GM21447 (cell line): Measurements from ENCODE around the gene HAL.
"Not testable (repeated sequence)": the region's sequence is repeated elsewhere in the genome, so short reads cannot be mapped to it uniquely, and the experiment has no call there.

Source experiments
- ATAC-seq: cut with Tn5 transposase; IDR thresholded peaks from one replicate; pipeline ENCODE4 v1.9.1; 2021; ENCODE audit not compliant: unreplicated experiment

HAL gene

DNA sequence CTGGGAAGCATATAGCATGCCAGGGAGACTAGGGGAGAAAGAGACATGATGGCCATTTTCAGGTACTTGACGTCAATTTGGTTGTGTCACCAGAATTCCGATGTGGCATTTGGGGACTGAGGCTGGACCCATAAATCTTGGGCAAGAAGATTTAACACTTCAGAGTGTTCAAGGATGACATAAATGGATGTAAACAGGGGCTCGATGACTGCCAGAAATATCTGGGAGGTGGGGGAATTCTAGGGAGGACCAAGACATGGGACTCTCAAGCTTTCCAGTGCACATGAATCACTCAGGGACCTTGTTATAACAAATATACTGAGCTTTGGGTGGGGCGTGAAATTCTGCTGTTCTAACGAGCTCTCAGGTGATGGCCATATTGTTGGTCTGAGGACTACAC, 17.8 kb downstream of the HAL start:
- no peak for ATAC-seq

DNA sequence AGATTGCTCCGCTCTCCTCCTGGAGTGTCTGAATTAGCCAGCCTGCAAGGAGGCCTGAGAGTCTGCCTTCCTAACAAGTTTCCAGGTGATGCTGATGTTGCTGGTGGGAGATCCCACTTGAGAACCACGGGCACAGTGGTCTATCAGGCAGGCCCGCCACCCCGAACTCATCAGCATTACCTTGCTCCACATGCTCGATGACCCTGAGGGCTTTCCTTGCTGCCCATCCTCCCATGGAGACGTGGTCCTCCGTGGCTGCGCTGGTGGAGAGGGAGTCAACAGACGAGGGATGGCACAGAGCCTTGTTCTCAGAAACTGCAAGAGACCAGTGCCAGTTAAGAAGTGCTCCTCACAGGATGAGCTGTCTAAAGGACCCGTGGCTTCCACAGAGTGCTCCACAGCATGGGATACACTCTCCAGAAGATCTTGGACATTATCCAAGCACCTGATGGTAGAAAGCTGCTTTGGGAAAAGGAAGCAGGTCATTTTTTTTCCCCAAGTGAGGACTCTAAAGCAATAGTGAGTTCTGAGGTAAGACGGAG, 18.3 kb downstream of the HAL start:
- no peak for ATAC-seq

DNA sequence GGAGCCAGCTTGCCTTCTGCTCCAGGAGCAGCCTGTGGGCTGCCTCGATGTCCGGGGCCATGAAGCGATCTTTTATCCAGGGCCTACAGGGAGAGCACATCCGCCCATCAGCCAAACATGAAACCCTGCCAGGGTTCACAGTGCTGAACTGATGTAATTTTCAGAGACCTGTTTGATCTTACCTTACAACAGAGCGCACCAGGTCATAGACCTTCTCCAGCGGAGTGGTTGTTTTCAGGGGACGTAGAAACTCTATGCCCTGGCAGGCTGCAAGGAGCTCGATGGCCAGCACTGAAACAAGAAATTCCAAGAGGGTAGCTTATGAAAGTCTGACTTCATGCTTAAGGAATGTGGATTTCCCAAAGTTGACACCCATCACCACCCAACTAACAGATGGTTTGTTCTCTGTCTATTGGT, 19.7 kb downstream of the HAL start:
- ATAC-seq: no peak

DNA sequence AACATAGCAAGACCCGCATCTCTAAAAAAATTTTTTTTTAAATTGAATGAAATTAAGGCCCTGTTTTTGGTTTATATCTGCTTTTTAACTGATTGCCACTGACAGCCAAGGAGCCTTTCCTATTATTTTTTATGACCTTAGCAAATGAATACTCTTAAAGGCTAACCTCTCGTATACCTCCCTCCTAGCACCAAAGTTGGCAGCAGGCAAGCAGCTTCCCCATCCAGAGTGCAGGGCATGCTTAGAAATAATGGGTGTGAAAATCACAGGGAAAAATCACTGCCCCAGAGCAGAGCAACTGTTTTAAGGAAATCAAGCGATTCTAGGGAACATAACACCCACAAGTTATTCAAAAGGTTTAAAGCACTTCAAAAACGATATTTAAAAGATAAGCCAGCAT, 20.7 kb downstream of the HAL start:
- ATAC-seq: no peak

DNA sequence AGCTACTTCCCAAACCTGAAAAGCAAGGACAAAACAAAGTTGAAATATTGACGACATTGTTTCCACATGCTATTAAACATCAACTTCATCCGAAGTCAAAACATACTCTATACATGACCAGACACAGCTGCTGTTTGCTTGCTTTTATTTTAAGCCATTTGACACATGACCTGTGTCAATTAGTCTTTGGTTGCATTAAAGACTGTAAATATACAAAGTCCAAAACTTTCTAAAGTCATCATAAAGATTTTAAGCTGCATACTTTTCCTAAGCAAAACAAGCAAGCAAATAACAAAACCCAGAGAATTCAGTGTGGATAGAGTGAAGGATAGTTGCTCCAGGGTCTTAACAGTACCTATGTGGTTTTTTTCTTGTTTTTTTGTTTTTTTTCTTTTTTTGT, 21.8 kb downstream of the HAL start:
- ATAC-seq: no peak

DNA sequence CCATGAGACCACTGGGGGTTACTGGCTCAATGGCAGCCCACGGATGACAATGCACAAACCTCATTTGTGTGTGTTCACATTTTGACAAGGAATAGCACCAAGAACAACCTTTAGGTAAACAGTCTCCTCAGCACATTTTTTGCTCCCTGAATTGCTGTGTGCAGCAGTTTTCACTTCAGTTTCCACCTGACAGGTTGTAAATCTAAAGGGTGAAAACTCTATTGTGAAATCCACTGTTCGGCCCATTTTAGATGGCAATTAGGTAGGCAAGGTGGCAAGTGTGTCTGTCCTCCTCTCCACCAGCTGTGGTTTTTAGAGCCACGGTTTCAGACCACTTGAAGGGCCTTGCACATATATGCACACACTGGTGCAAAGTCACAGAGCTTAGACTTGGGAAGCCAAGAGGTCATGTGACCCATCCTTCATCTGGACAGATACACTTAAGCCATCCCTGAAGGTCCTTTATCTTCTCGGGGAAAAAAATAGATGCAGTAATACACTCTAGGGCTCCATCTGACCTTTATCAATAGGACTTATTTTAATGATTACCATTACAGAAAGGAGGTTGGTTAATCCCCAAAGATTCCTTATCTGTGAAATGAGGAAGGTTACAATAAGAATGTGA, 23.2 kb downstream of the HAL start:
- ATAC-seq: no peak

DNA sequence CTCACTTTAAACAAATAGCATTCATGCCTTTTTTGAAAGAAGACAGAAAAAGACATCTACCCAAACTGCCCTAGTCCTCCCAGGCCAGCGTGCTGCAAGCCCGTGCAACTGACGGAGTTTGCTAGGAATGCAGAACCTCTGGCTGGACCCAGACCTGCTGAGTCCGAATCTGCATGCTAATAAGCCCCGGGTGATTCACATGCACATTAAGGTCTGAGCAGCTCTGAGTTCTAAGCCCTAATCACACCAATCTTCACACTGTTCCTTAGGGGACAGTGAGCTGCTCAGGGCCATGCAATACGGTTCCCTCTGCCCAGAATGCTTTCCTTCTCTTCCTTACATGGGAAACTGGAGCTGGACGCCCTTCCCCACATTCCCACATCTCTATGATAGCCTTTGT, 25.2 kb downstream of the HAL start:
- ATAC-seq: no peak

DNA sequence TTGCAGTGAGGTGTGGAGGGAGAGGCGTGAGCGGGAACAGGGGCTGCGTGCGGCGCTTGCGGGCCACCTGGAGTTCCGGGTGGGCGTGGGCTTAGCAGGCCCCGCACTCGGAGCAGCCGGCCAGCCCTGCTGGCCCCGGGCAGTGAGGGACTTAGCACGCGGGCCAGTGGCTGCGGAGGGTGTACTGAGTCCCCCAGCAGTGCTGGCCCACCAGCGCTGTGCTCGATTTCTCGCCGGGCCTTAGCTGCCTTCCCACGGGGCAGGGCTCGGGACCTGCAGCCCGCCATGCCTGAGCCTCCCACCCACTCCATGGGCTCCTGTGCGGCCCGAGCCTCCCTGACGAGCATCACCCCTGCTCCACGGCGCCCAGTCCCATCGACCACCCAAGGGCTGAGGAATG, 27.0 kb downstream of the HAL start:
- not testable (repeated sequence) for ATAC-seq

DNA sequence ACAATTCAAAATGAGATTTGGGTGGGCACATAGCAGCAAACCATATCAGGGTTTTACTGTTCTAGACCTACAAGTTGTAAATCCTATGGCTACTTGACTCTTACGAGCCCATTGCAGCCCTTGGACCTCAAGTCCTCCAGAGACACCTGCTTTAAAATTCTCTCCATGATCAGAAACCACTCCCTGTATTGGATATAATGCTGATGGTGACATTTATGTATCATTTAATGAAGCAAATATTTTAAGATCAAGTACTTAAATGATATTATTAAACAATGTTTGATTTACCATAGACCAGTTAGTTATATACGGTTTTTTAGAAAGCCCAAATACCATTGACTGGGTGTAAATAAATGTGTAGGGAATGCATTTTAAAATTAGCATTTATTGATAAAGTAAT, 28.8 kb downstream of the HAL start:
- no peak for ATAC-seq

DNA sequence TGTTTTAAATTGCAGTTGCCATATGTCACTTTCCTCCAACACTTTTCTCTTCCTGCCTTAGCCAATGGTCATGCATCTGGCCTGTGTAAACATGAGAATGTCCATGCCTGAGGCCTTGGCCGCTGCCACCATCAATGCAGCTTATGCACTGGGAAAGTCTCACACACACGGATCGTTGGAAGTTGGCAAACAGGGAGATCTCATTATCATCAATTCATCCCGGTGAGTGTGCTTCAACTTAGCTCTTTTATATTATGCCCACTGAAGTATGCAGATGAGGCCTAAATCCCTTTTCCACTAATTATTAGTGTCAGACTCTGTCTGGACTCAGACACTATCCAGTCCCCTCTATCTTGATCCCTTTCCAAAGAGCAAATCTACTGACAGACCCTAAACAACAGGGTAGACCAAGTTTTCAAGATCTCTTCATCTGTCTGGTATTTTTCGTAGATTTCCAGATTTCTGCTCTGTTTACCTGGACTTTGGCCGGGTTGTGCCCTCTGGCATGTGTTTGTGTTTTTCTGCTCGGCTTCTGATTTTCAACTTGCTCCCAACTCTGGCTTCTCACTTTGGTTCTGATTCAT, 29.8 kb downstream of the HAL start:
- no peak for ATAC-seq

DNA sequence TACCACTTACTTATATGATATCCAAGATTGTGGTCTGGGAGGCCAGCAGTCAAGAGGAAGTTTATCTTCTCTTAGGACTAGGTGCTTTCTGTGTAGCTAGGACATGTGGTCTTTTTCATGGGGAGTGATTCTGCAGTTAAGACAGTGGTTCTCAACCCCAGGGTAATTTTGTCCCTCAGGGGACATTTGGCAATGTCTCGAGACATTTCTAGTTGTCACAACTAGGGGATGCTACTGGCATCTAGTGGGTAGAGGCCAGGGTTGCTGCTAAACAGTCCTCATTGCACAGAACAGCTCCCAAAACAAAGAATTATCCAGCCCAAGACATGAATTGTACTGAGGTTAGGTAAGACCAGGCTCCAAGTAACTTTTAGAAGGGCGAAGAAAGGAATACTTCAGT, 33.0 kb downstream of the HAL start:
- no peak for ATAC-seq

DNA sequence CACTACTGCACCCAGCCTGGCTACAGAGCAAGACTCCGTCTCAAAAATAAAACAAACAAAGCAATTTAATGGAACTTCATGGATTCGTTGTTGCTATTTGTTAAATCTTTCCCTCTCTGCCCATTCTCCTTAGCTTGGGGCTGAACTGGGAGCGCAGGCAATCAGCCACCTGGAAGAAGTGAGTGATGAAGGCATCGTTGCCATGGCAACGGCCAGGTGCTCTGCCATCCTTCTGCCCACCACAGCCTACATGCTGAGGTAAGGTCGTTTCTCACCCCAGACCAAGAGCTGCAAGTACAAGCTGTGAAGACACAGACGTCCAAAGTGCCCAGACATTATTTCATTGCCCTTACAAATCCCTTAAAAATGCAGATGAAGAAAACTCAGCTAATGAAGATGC, 33.9 kb downstream of the HAL start:
- ATAC-seq: no peak

DNA sequence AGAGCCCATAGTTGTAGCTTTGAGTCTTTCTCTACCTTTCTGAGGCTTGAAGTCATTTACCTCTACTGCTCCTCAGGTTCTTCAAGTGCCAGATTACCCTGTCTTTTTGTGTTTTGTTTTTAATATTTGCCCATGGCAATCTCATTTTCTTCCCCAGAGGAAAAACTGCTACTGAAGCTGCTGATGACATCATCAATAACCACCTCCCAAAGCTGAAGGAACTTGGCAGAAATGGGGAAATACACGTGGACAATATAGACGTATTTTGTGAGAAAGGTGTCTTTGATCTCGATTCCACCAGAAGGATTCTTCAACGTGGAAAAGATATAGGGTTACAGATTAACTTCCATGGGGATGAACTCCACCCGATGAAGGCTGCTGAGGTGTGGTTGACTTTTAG, 35.9 kb downstream of the HAL start:
- no peak for ATAC-seq

DNA sequence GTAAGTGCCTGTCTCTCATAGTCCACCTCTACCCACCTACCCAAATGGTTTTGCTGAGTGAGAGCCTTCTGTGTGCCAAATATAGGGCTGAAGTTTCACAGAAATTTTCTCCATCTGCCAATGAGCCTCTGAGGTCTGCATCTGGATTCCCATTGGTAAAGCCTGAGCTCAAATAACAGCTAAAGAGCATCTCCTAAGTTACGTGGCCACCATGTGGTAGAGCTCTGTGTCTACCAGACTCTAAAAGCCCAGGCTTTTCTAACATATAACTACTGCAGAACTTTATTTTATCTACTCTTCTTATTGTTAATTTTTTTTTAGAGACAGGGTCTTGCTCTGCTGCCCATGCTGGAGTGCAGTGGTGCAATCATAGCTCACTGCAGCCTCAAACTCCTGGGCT, 37.0 kb downstream of the HAL start:
- ATAC-seq: no peak

DNA sequence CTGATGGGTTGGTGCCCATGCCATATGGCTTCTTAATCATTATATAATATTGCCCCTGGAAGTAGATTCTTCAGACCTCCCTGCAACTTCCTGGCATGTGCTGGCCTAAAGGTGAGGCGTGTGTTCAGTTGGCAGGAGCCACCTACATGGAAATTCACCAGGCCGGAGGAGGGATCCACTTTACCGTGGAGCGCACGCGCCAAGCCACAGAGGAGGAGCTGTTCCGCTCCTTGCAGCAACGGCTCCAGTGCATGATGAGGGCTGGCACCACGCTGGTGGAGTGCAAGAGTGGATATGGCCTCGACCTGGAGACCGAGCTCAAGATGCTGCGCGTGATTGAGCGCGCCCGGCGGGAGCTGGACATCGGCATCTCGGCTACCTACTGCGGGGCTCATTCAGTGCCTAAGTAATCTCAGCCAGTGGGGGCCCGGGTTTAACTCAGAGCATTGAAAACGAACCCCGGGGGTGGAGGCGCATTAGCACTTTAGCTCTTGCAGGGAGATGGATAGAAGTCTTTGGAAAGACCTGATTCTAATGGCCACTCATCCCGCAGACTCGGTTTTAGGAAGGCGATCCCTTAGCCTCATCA, 39.5 kb downstream of the HAL start:
- no peak for ATAC-seq

DNA sequence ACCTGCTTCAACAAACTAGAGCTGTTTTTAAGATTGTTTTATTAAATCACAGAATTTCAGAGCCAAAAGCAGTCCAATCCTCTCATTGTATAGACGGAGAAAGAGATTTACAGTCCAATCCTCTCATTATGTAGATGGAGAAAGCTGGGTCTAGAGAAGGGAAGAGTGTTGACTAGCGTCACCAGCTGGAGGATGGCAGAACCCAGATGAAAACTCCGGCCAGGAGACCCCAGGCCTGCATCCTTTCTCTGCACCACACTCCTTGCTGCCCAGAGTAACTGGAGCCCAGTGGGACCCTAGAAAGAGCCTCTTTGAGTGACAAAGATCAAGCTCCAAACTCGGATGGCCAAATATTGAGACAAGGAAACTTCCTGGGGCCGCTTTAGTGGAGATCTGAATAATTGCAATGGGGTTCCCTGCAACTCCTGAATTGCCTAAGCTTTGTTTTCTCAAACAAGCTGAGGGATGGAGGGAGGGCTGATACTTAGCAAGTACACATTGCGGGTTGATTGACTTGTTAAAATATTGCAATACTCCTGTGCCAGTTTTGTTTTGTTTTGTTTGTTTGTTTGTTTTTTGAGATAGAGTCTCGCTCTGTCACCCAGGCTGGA, 40.5 kb downstream of the HAL start:
- no peak for ATAC-seq

DNA sequence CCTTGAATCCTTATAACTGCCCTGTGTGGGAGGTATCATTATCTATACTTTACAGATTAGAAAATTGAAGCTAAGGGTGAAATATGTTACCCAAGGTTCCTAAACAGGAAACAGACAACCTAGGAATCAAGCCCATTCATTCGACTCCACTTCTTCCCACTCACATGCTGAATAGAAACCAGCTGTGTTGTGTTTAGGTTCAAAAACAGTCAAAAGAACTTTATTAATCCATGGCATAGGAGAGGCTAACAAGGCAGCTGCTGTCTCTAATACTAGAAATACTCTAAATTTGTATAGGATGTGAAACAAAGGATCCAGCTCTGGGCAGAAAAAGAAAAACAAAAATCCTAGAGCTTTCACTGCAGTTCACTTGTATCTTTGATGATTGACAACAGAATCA, 43.1 kb downstream of the HAL start:
- no peak for ATAC-seq

DNA sequence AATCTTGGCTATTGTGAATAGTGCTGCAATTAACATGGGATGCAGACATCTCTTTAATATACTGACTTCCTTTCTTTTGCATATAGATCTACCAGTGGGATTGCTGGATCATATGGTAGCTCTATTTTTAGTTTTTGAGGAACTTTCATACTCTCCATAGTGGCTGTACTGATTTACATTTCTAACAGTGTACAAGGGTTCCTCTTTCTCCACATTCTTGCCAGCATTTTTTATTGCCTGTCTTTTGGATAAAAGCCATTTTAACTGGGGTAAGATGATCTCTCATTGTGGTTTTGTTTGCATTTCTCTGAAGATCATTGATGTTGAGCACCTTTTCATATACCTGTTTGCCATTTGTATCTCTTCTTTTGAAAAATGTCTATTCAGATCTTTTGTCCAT, 44.6 kb downstream of the HAL start:
- no peak for ATAC-seq

DNA sequence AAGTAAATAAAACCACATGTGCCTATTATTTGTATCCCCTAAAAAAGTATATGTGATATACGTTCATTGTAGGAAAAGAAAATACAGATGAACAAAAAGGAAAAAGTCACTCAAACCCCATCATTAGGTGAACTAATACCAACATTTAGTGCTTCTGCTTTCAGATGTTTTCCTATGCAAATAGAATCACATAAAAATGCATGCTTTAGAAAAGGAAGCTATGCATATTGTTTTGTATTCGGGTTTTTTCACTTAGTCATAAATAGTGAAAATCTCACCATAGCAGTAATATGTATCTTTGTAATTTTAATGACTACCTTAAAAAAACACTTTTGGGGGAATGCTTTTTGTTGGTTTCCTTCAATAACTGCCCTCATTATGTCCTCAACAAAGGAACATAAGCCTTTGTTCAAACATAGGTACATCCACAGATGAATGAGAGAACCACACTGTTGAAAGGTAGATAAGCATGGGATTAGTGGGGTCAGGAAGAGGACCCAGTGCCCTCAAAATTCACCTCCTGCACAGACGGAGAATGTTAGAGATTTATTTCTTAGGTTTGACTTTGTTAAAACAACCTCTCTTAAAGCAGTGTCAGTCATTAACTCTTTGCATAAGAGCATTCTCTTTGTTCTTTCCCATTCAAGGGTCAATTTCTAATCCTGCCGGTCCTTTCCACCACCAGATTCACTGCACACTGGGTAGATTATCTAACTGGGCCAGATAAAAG, 46.5 kb downstream of the HAL start:
- ATAC-seq: no peak

DNA sequence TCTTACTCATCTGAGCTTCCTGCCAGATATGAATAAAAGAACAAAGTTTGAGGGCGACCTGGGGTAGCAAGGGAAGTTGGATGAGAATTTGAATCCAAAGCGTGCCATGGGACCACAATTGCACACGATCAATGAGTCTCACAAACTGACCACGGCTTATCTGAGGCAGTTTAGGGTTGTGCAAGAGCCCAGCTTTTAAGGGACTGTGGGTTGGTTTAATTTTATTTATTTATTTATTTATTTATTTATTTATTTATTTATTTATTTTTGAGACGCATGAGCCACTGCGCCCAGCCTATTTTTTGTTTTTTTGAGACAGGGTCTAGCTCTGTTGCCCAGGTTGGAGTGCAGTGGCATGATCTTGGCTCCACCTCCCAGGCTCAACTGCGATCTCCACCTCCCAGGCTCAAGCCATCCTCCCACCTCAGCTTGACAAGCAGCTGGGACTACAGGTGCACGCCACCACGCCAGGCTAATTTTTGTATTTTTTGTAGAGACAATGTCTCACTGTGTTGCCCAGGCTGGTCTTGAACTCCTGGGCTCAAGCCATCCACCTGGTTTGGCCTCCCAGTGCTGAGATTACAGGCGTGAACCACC, 51.9 kb downstream of the HAL start:
- ATAC-seq: no peak

DNA sequence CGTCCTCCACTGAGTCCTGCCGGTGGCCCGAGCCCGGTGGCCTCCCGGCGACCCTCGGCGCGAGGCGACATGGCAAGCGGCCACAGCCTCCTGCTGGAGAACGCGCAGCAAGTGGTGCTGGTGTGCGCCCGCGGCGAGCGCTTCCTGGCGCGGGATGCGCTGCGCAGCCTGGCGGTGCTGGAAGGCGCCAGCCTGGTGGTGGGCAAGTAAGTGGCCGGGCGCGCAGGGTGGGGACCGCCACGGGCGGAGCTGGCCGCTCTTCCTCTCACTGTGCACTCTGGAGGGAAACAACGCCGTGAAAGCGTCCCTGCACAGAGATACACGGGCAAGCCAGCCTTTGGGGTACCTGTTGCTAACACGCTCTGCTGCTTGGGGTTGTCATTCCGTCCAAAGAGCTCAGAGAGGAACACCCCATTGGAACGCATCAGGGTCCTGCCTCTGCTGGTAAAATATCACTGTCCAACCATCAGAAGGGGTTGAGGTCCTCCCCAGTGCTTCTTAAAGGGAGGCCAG, 52.8 kb downstream of the HAL start, which contains the start of gene AMDHD1:
TSS of gene AMDHD1 (plus strand) at position 2 of the 513 bp plus-strand sequence. CDS start at position 70, 68 bp downstream.
- peak; percentile 52 for ATAC-seq
